ENCODE data around the gene ICA1.
"Not testable (repeated sequence)": the region's sequence is repeated elsewhere in the genome, so short reads cannot be mapped to it uniquely, and the experiment has no call there.

ICA1 gene

GRCh38 chr7:8089036-8089780, 172.8 kb downstream of the ICA1 start:
- DNase-seq, result no peak

- DNase-seq, result no peak
These were observed 175.7 kb downstream of the ICA1 start for GRCh38 chr7:8086239-8086638.

- DNase-seq, result no peak
These were observed 176.5 kb downstream of the ICA1 start for GRCh38 chr7:8085420-8085819.

GRCh38 chr7:8084836-8085235, 177.1 kb downstream of the ICA1 start:
- DNase-seq, result no peak

GRCh38 chr7:8082762-8083161, 179.2 kb downstream of the ICA1 start:
- no peak for DNase-seq

- DNase-seq, result no peak
These were observed 183.5 kb downstream of the ICA1 start for GRCh38 chr7:8078418-8078817.

- no peak for DNase-seq
These were observed 191.4 kb downstream of the ICA1 start for GRCh38 chr7:8070451-8071180.

GRCh38 chr7:8068892-8069686, 192.9 kb downstream of the ICA1 start:
- peak in 1 of 2 donors; percentile 6 for DNase-seq

- no peak for DNase-seq
These were observed 196.6 kb downstream of the ICA1 start for GRCh38 chr7:8065356-8065813.

GRCh38 chr7:8064828-8065227, 197.1 kb downstream of the ICA1 start:
- DNase-seq, result no peak

GRCh38 chr7:8063706-8064297, 198.2 kb downstream of the ICA1 start:
- DNase-seq, result no peak

GRCh38 chr7:8063300-8063699, 198.7 kb downstream of the ICA1 start:
- DNase-seq, result not testable (repeated sequence)
